Psoas muscle (tissue), 8 donors: Measurements from ENCODE around the gene ERC2. TPM values are rescaled to one million over a fixed set of nuclear protein-coding genes. Genes with fewer than 3 reads are reported as not detected.
A peak's percentile ranks its signal among the peaks of the same experiment; 100 is the strongest.

ENCODE experiments used
- ATAC-seq, 4 donors: fragments of 200-7000 bp; cut with Tn5 transposase; one replicate each; pipeline ENCODE4 v1.9.1; 2020; ENCODE audit warnings: moderate library complexity in 3 of 4, mild to moderate bottlenecking in 2 of 4
- DNase-seq, 2 donors: peaks; one replicate each; pipeline ENCODE4 v3.0.0-alpha.2; 2020
- H3K27ac ChIP-seq: fragments of 200-600 bp; one replicate; pipeline ENCODE4 v1.8.0; 2022
- H3K27me3 ChIP-seq, 3 donors: fragments of 200-600 bp in 1 of 3; one replicate each; pipeline versions ENCODE4 v1.6.1 to v1.8.0; 2013 to 2022; ENCODE audit warnings: low read length in 2 of 3, mild to moderate bottlenecking in 2 of 3, moderate library complexity in 1 of 3; ENCODE audit not compliant: insufficient read depth in 3 of 3
- H3K36me3 ChIP-seq, 2 donors: fragments of 200-600 bp in 1 of 2; one replicate each; pipeline versions ENCODE4 v1.6.1 to v1.8.0; 2013 to 2022; ENCODE audit warnings: low read depth in 1 of 2, mild to moderate bottlenecking in 1 of 2, moderate library complexity in 1 of 2; ENCODE audit not compliant: insufficient read depth in 1 of 2
- H3K4me1 ChIP-seq: fragments of 200-600 bp; one replicate; pipeline ENCODE4 v1.8.0; 2022
- H3K4me3 ChIP-seq: fragments of 200-600 bp; one replicate; pipeline ENCODE4 v1.8.0; 2022; ENCODE audit warnings: mild to moderate bottlenecking
- H3K9me3 ChIP-seq: fragments of 200-600 bp; one replicate; pipeline ENCODE4 v1.8.0; 2022
- WGBS, 3 donors: extraction: QIAGEN DNeasy Blood & Tissue Kit; methylation state at CpG; one replicate each; pipeline versions ENCODE4 v1.1.6 to v1.1.7; 2013; 5-methylcytosine and 5-hydroxymethylcytosine counted together
- intact Hi-C, 2 donors: fragments of 100-400 bp; cut with DNase I; formaldehyde crosslinking; loops; one replicate each; pipeline versions ENCODE4 v1.11.0 to v1.14.2; 2022
- polyA plus RNA-seq, 3 donors: library from polyadenylated mRNA; stranded (reverse); fragments of 200-250 nt; gene quantifications; one replicate each; pipeline ENCODE4 v1.2.3, GENCODE V29; 2013
- total RNA-seq, 4 donors: library from RNA; stranded (reverse); fragmentation: NEBNext Ultra II Directional in 2 of 4; extraction: Animal tissue kit (Norgen Biotek cat#: 25700) in 2 of 4; gene quantifications; one replicate each; pipeline versions ENCODE4 v1.2.1 to v1.2.4, GENCODE V29; 2021 to 2023
- TF ChIP-seq, protein P1 (sequence below): fragments of 200-600 bp; IDR thresholded peaks from one replicate; pipeline ENCODE4 v1.8.0; 2022; ENCODE audit warnings: antibody characterized with exemption
- donor health status: healthy with polysubstance abuse.
- donor health status: DM: no; HTN: no; CAD: no; lungs with moderate emphysema.
- donor health status: Bipolar disorder and iron deficiency.
- donor health status: healthy.
- donor health status: DM: yes; HTN: yes; CAD: no.
- donor health status: DM: no; HTN: no; CAD: no.
- donor health status: DM: no; HTN: no; CAD: no.
- donor health status: DM: yes; HTN: yes; CAD: no.

ERC2 gene
- total and polyA plus RNA-seq, 7 donors = 0.04 to 0.15 TPM; not detected in 5

- peaks cover 0 to 13% (median 2%) of the 10 kb centered on the region in 3 donors for H3K27me3 ChIP-seq
- TF ChIP-seq, protein P1, sequence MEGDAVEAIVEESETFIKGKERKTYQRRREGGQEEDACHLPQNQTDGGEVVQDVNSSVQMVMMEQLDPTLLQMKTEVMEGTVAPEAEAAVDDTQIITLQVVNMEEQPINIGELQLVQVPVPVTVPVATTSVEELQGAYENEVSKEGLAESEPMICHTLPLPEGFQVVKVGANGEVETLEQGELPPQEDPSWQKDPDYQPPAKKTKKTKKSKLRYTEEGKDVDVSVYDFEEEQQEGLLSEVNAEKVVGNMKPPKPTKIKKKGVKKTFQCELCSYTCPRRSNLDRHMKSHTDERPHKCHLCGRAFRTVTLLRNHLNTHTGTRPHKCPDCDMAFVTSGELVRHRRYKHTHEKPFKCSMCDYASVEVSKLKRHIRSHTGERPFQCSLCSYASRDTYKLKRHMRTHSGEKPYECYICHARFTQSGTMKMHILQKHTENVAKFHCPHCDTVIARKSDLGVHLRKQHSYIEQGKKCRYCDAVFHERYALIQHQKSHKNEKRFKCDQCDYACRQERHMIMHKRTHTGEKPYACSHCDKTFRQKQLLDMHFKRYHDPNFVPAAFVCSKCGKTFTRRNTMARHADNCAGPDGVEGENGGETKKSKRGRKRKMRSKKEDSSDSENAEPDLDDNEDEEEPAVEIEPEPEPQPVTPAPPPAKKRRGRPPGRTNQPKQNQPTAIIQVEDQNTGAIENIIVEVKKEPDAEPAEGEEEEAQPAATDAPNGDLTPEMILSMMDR = no peak
- peak overlapping the region; percentile 65 for H3K4me3 ChIP-seq
- WGBS, 3 donors = 32 to 46% (median 35%) methylated on average over 38 of the region's 38 CpGs
- intact Hi-C loops = loop anchor here (2.0 to 10.0 kb wide), 6 partner anchors 240 to 1012 kb away; no protein-coding TSS in a partner anchor
- DNase-seq = no peak
- H3K9me3 ChIP-seq = no peaks in the 10 kb centered on the region
- peaks cover 5% of the 10 kb centered on the region for H3K4me1 ChIP-seq
- no peak overlapping the region for H3K27ac ChIP-seq
- H3K36me3 ChIP-seq = no peaks in the 10 kb centered on the region
- no peak for ATAC-seq
Observed at GRCh38 chr3:55482496-55483195, 985.6 kb downstream of the ERC2 start.

- Histone ChIP-seq H3K4me3 (peak overlapping the region; percentile 65), H3K9me3 (no peaks in the 10 kb centered on the region), H3K4me1 (peaks cover 5% of the 10 kb centered on the region), H3K27ac (no peak overlapping the region), H3K36me3 (no peaks in the 10 kb centered on the region), H3K27me3 (peaks cover 0 to 13% (median 2%) of the 10 kb centered on the region in 3 donors)
- intact Hi-C loops = loop anchor here (2.0 to 10.0 kb wide), 6 partner anchors 240 to 1013 kb away; no protein-coding TSS in a partner anchor
- peak; percentile 25 to 60 for DNase-seq
- WGBS, 3 donors = 13 to 22% (median 19%) methylated on average over 36 to 37 of the region's 37 CpGs
- TF ChIP-seq, protein P1 = no peak
- no peak for ATAC-seq
Observed at GRCh38 chr3:55481744-55482495, 986.3 kb downstream of the ERC2 start.

- peaks cover 0 to 13% (median 2%) of the 10 kb centered on the region in 3 donors for H3K27me3 ChIP-seq
- TF ChIP-seq, protein P1 = no peak
- peaks cover 0 to 2% of the 10 kb centered on the region in 2 donors for H3K36me3 ChIP-seq
- DNase-seq = peak; percentile 39 to 70
- no peaks in the 10 kb centered on the region for H3K9me3 ChIP-seq
- 3 to 6% (median 5%) methylated on average over 42 of the region's 42 CpGs for WGBS, 3 donors
- intact Hi-C loops = loop anchor here (5.0 to 10.0 kb wide), 5 partner anchors 241 to 1014 kb away; no protein-coding TSS in a partner anchor
- peak overlapping the region; percentile 17 for H3K27ac ChIP-seq
- peak overlapping the region; percentile 65 for H3K4me3 ChIP-seq
- H3K4me1 ChIP-seq = peaks cover 5% of the 10 kb centered on the region
- peak in 2 of 4 donors; percentile 16 to 19 for ATAC-seq
Observed at GRCh38 chr3:55480911-55481743, 987.1 kb downstream of the ERC2 start.
